PC-3 (cell line): Measurements from ENCODE around the gene GANC. TPM values are rescaled to one million over a fixed set of nuclear protein-coding genes. Genes with fewer than 3 reads are reported as not detected.
"Not testable (repeated sequence)": the region's sequence is repeated elsewhere in the genome, so short reads cannot be mapped to it uniquely, and the experiment has no call there.

Experiments used
- ATAC-seq: fragments of 200-7000 bp; cut with Tn5 transposase; 2 replicates; pipeline ENCODE4 v1.9.1; 2020; ENCODE audit warnings: mild to moderate bottlenecking, moderate library complexity
- BruUV-seq: library from RNA; stranded (reverse); fragments of 400-500 nt; replicated peaks from 2 replicates; lab custom pipeline; 2021; lab: Mats Ljungman, UMichigan
- CTCF ChIA-PET: fragments of 300-600 bp; sonication (Branson Sonifier 250); formaldehyde crosslinking; loops from one replicate; lab custom pipeline; 2022; ENCODE audit warnings: antibody characterized with exemption; lab: Charles Lee
- POLR2A ChIA-PET: fragments of 300-600 bp; sonication (Branson Sonifier 250); formaldehyde crosslinking; loops from one replicate; lab custom pipeline; 2022; ENCODE audit warnings: antibody characterized with exemption; ENCODE audit not compliant: unreplicated experiment; lab: Charles Lee
- DNase-seq: peaks from one replicate; pipeline ENCODE4 v3.0.0-alpha.2; 2015
- H2AFZ ChIP-seq: fragments of 300-600 bp; sonication (generic); 2 replicates; pipeline ENCODE4 v1.6.0; 2016; ENCODE audit warnings: antibody characterized with exemption, low read length
- H3F3A ChIP-seq: fragments of 300-600 bp; sonication (generic); one replicate; pipeline ENCODE4 v1.6.0; 2017; ENCODE audit warnings: antibody characterized with exemption, low read length, control low read depth, mild to moderate bottlenecking; ENCODE audit not compliant: unreplicated experiment
- H3K27ac ChIP-seq: fragments of 300-600 bp; sonication (generic); 2 replicates; pipeline ENCODE4 v1.5.1; 2016; ENCODE audit warnings: mild to moderate bottlenecking, low read length
- H3K27me3 ChIP-seq: fragments of 300-600 bp; sonication (generic); 2 replicates; pipeline ENCODE4 v1.6.1; 2016; ENCODE audit warnings: low read length, mixed read lengths
- H3K36me3 ChIP-seq: fragments of 300-600 bp; sonication (generic); 2 replicates; pipeline ENCODE4 v1.6.1; 2016; ENCODE audit warnings: low read depth, mixed run types, low read length, mixed read lengths
- H3K4me1 ChIP-seq: fragments of 300-600 bp; sonication (generic); 2 replicates; pipeline ENCODE4 v1.5.1; 2016; ENCODE audit warnings: low read length; ENCODE audit not compliant: insufficient read depth
- H3K4me2 ChIP-seq: fragments of 300-600 bp; sonication (generic); 2 replicates; pipeline ENCODE4 v1.6.0; 2016; ENCODE audit warnings: low read length
- H3K4me3 ChIP-seq: fragments of 300-600 bp; sonication (generic); 2 replicates; pipeline ENCODE4 v1.5.1; 2016; ENCODE audit warnings: mild to moderate bottlenecking, low read length, mixed read lengths
- H3K79me2 ChIP-seq: fragments of 300-600 bp; sonication (generic); 2 replicates; pipeline ENCODE4 v1.6.1; 2017; ENCODE audit warnings: low read length, mixed read lengths
- H3K9ac ChIP-seq: fragments of 300-600 bp; sonication (generic); 2 replicates; pipeline ENCODE4 v1.6.0; 2016; ENCODE audit warnings: mild to moderate bottlenecking, low read length
- H3K9me2 ChIP-seq: fragments of 300-600 bp; sonication (generic); replicated peaks from 2 replicates; pipeline ENCODE4 v1.6.1; 2016; ENCODE audit warnings: mixed run types, low read length, mixed read lengths
- H3K9me3 ChIP-seq: fragments of 300-600 bp; sonication (generic); 2 replicates; pipeline ENCODE4 v1.6.1; 2016; ENCODE audit warnings: low read length, mixed read lengths
- H4K20me1 ChIP-seq: fragments of 300-600 bp; sonication (generic); 2 replicates; pipeline ENCODE4 v1.6.1; 2016; ENCODE audit warnings: low read length, mixed read lengths
- EZH2 ChIP-seq: fragments of 300-600 bp; sonication (generic); IDR thresholded peaks from one replicate; pipeline ENCODE4 v1.6.1; 2017; ENCODE audit warnings: antibody characterized with exemption, mild to moderate bottlenecking, low read length; ENCODE audit not compliant: unreplicated experiment
- EZH2phosphoT487 ChIP-seq: fragments of 300-600 bp; sonication (generic); IDR thresholded peaks from 2 replicates; pipeline ENCODE4 v1.6.1; 2018; ENCODE audit warnings: mild to moderate bottlenecking, antibody characterized with exemption, low read length, borderline replicate concordance
- intact Hi-C: fragments of 100-400 bp; cut with micrococcal nuclease; formaldehyde crosslinking; loops from 2 replicates; pipeline ENCODE4 v1.9.0; 2023
- total RNA-seq: library from RNA; depleted of rRNA; stranded (reverse); fragments of >200 nt; gene quantifications from 2 replicates; pipeline ENCODE4 v1.2.3, GENCODE V29; 2014
- TF ChIP-seq, protein P1 (sequence below): fragments of 300-600 bp; sonication (generic); conservative IDR thresholded peaks from 2 replicates; pipeline ENCODE4 v1.5.1; 2017; ENCODE audit warnings: antibody characterized with exemption, low read depth, mild to moderate bottlenecking, low read length

GANC gene
- total RNA-seq, 1 experiment from 2014 or later, result 12.4 TPM

DNA sequence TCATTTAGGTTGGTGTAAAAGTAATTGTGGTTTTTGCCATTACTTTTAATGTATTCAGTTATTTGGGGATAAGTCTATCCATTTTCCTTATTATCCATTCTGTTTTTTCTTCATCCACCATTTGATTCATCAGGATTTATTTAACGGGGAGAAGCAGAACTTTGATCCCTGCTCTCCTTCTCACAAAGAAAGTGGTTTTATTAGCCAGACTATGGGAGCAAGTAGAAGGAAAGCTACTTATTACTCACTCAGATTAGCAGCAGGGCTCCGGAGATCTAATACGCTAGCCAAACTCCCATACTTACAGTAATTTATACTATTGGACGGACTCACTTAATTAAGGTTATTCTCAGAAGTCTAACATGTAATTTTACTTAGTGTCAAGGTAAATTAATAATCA, 14.9 kb downstream of the GANC start:
- Histone ChIP-seq H3K79me2 (no peaks in the 10 kb centered on the region), H4K20me1 (no peaks in the 10 kb centered on the region), H3K4me1 (no peaks in the 10 kb centered on the region), H3F3A (no peaks in the 10 kb centered on the region), H3K9me3 (no peaks in the 10 kb centered on the region), H3K27me3 (no peaks in the 10 kb centered on the region), H3K4me2 (no peak overlapping the region), H3K36me3 (no peaks in the 10 kb centered on the region; the same call in 1 of the 2 replicates), H3K4me3 (no peak overlapping the region), H3K9me2 (no peaks in the 10 kb centered on the region), H3K27ac (no peak overlapping the region), H3K9ac (no peak overlapping the region), H2AFZ (no peak overlapping the region)
- no peak for ATAC-seq
- ChIA-PET POLR2A (no interaction called here), CTCF (no interaction called here)
- DNase-seq, result no peak
- intact Hi-C loops, result no loop called here
- BruUV-seq, result no TSS peak
- no peak for TF ChIP-seq EZH2
- no peak for TF ChIP-seq EZH2phosphoT487
- TF ChIP-seq, protein P1, sequence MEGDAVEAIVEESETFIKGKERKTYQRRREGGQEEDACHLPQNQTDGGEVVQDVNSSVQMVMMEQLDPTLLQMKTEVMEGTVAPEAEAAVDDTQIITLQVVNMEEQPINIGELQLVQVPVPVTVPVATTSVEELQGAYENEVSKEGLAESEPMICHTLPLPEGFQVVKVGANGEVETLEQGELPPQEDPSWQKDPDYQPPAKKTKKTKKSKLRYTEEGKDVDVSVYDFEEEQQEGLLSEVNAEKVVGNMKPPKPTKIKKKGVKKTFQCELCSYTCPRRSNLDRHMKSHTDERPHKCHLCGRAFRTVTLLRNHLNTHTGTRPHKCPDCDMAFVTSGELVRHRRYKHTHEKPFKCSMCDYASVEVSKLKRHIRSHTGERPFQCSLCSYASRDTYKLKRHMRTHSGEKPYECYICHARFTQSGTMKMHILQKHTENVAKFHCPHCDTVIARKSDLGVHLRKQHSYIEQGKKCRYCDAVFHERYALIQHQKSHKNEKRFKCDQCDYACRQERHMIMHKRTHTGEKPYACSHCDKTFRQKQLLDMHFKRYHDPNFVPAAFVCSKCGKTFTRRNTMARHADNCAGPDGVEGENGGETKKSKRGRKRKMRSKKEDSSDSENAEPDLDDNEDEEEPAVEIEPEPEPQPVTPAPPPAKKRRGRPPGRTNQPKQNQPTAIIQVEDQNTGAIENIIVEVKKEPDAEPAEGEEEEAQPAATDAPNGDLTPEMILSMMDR, result no peak

DNA sequence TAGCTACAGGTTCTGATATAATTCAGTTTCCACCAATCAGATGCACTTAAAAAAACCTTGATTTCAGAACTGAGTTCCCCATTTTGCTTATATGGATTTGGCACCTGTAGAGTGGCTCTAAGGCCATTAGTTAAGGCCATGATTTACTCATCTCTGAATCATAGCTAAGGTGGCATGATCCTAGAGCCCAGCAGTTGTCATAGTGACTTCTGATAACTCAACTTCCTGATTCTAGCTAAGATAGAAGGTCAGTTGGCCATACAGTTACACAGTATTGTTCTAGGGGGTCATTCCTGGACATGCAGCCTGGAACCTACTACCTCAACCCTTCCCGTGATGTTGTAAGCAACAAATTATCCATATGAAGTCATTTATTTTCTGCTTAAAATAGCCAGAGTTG, 16.2 kb downstream of the GANC start:
- ChIA-PET POLR2A (interaction anchor here (0.6 kb wide), 1 partner anchor 81 kb away, joined by 3 read pairs; no protein-coding TSS in a partner anchor), CTCF (interaction anchor here (0.7 kb wide), 1 partner anchor 82 kb away, joined by 3 read pairs; no protein-coding TSS in a partner anchor)
- ATAC-seq (peak; percentile 74), DNase-seq (no peak)
- Histone ChIP-seq H3K36me3 (no peaks in the 10 kb centered on the region), H3K9me2 (no peaks in the 10 kb centered on the region), H4K20me1 (no peaks in the 10 kb centered on the region), H3K9ac (no peak overlapping the region), H3K4me3 (no peak overlapping the region), H3K27me3 (no peaks in the 10 kb centered on the region), H3K4me2 (no peak overlapping the region), H3K79me2 (no peaks in the 10 kb centered on the region), H2AFZ (no peak overlapping the region), H3F3A (no peaks in the 10 kb centered on the region), H3K4me1 (no peaks in the 10 kb centered on the region), H3K27ac (no peak overlapping the region), H3K9me3 (no peaks in the 10 kb centered on the region)
- intact Hi-C loops, result no loop called here
- BruUV-seq, result no TSS peak
- TF ChIP-seq EZH2phosphoT487 (no peak), EZH2 (no peak)
- TF ChIP-seq, protein P1, result no peak

DNA sequence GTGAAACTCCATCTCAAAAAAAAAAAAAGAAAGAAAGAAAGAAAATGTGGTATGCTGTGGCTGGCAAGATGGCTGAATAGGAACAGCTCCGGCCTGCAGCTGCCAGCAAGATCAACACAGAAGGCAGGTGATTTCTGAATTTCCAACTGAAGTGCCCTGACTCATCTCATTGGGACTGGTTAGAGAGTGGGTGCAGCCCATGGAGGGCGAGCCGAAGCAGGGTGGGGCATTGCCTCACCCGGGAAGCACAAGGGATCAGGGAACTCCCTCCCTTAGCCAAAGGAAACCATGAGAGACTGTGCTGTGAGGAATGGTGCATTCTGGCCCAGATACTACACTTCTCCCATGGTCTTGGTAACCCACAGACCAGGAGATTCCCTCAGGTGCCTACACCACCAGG, 28.0 kb downstream of the GANC start:
- H3K27ac ChIP-seq, BruUV-seq, H3K4me3 ChIP-seq, POLR2A ChIA-PET, H4K20me1 ChIP-seq, H3K9me2 ChIP-seq, H3F3A ChIP-seq, H3K9me3 ChIP-seq, ATAC-seq, intact Hi-C loops, DNase-seq, H3K79me2 ChIP-seq, H3K4me2 ChIP-seq, H3K9ac ChIP-seq, H3K27me3 ChIP-seq, H2AFZ ChIP-seq, CTCF ChIA-PET, H3K36me3 ChIP-seq, H3K4me1 ChIP-seq: not testable (repeated sequence)
